Measurements from ENCODE around the gene CBX5. TPM values are rescaled to one million over a fixed set of nuclear protein-coding genes. Genes with fewer than 3 reads are reported as not detected.

CBX5 gene
- polyA plus RNA-seq, 1 of the 3 experiments (the other 2 are of a cell fraction), result 11.6 TPM

- ChIA-PET POLR2A (interaction anchor here (0.5 to 1.2 kb wide), 2 partner anchors 56 to 96 kb away, joined by 3 to 4 read pairs; no protein-coding TSS in a partner anchor), CTCF (interaction anchor here (2.1 kb wide), 1 partner anchor 10 kb away, joined by 13 read pairs; no protein-coding TSS in a partner anchor)
- H3K36me3 ChIP-seq (replicated peaks in 1 of 2; ENCODE audit: control insufficient read depth in 1 of 2, insufficient read depth in 2 of 2, low read length in 1 of 2), result peaks cover 7 to 8% of the 10 kb centered on the region in 2 experiments
- no peak for DNase-seq
- no peaks in the 10 kb centered on the region for H3K27me3 ChIP-seq (ENCODE audit: insufficient read depth)
- H3K4me3 ChIP-seq (ENCODE audit: low read depth in 2 of 2, low read length in 1 of 2), result no peak overlapping the region
- peak overlapping the region; percentile 42; the same call in 1 of the 2 replicates for H3K9ac ChIP-seq
- peak overlapping the region; percentile 36 to 88; a peak in 3 of 4 replicates for H3K27ac ChIP-seq (ENCODE audit: low read depth in 2 of 2, low read length in 1 of 2)
- H3K9me3 ChIP-seq, result no peaks in the 10 kb centered on the region
- H3K79me2 ChIP-seq (ENCODE audit: insufficient read depth), result 0 out of 2 replicates have a peak, but pooled peaks cover 3% of the 10 kb centered on the region
- no peaks in the 10 kb centered on the region for H3K9me2 ChIP-seq
- H3K4me1 ChIP-seq (ENCODE audit: control insufficient read depth in 1 of 2, insufficient read depth in 2 of 2, low read depth in 1 of 2, low read length in 1 of 2), result peaks cover 2 to 17% of the 10 kb centered on the region in 2 experiments; a peak in 3 of 4 replicates
- H4K20me1 ChIP-seq (ENCODE audit: insufficient read depth), result no peaks in the 10 kb centered on the region
- peak overlapping the region; percentile 52; the same call in 1 of the 2 replicates for H2AFZ ChIP-seq (ENCODE audit: low read depth)
- H3K4me2 ChIP-seq, result peak overlapping the region; percentile 51; the same call in 1 of the 2 replicates
- WGBS (ENCODE audit: low lambda C conversion rate), result 38% methylated on average over 4 of the region's 4 CpGs
- H3F3A ChIP-seq (replicated peaks; ENCODE audit: insufficient read depth), result peaks cover 31% of the 10 kb centered on the region
- no peak for TF ChIP-seq MXI1 (IDR thresholded peaks at IDR 0.05; ENCODE audit: low read depth, low read length)
- TF ChIP-seq REST (IDR thresholded peaks at IDR 0.05; ENCODE audit: low read depth, low read length), result no peak
- no peak for TF ChIP-seq USF1 (IDR thresholded peaks at IDR 0.05; ENCODE audit: borderline replicate concordance, low read depth)
- TF ChIP-seq RFX5 (IDR thresholded peaks at IDR 0.05; ENCODE audit: low read length), result no peak
- no peak for TF ChIP-seq ZBTB33 (IDR thresholded peaks at IDR 0.05; ENCODE audit: borderline replicate concordance, low read depth)
- no peak; the same call in 1 of the 2 replicates for TF ChIP-seq NFIC (IDR thresholded peaks at IDR 0.05; ENCODE audit: borderline replicate concordance)
- no peak for TF ChIP-seq FOXM1 (IDR thresholded peaks at IDR 0.05; ENCODE audit: low read depth)
- TF ChIP-seq RCOR1 (IDR thresholded peaks at IDR 0.05; ENCODE audit: low read length), result no peak
- no peak for TF ChIP-seq ELF1 (IDR thresholded peaks at IDR 0.05)
- no peak for TF ChIP-seq NRF1 (IDR thresholded peaks at IDR 0.05; ENCODE audit: low read depth, low read length)
- no peak for TF ChIP-seq RXRA (IDR thresholded peaks at IDR 0.05; ENCODE audit: borderline replicate concordance, low read depth)
- no peak; the same call in 1 of the 2 replicates for TF ChIP-seq TAF1 (IDR thresholded peaks at IDR 0.05; ENCODE audit: borderline replicate concordance, low read depth, low read length)
- TF ChIP-seq JUND (IDR thresholded peaks at IDR 0.05), result peak; percentile 79
- TF ChIP-seq MAX (IDR thresholded peaks at IDR 0.05; ENCODE audit: low read depth), result peak; percentile 81
- no peak; the same call in 1 of the 2 replicates for TF ChIP-seq PBX3 (IDR thresholded peaks at IDR 0.05)
- no peak for TF ChIP-seq FOXJ3 (CRISPR knock-in tag; IDR thresholded peaks at IDR 0.05)
- no peak; the same call in 1 of the 2 replicates for TF ChIP-seq MEF2A (IDR thresholded peaks at IDR 0.05; ENCODE audit: borderline replicate concordance, low read depth)
- no peak for TF ChIP-seq CHD2 (IDR thresholded peaks at IDR 0.05; ENCODE audit: low read length, partially characterized antibody)
- TF ChIP-seq GABPA (IDR thresholded peaks at IDR 0.05; ENCODE audit: low read depth), result no peak
- no peak for TF ChIP-seq TEAD4 (IDR thresholded peaks at IDR 0.05; ENCODE audit: borderline replicate concordance, insufficient read depth)
- TF ChIP-seq RAD21 (IDR thresholded peaks at IDR 0.05; ENCODE audit: low read length), result no peak
- TF ChIP-seq TCF12 (IDR thresholded peaks at IDR 0.05), result peak; percentile 62
- 0 out of 2 replicates have a peak, but pooled peaks have one; percentile 36 for TF ChIP-seq SIN3A (IDR thresholded peaks at IDR 0.05; ENCODE audit: borderline replicate concordance, low read depth, low read length)
- no peak for TF ChIP-seq GATA2 (CRISPR knock-in tag; IDR thresholded peaks at IDR 0.05)
- peak in 1 of 2 experiments; percentile 35; a peak in 1 of 4 replicates for TF ChIP-seq EP300 (IDR thresholded peaks at IDR 0.05; ENCODE audit: borderline replicate concordance in 1 of 2, low read depth in 1 of 2, low read length in 1 of 2)
- TF ChIP-seq YY1 (IDR thresholded peaks at IDR 0.05; ENCODE audit: low read depth), result no peak; the same call in 1 of the 2 replicates
Measured at GRCh38 chr12:54229624-54230212, 50.2 kb downstream of the CBX5 start.

Data from SK-N-SH (cell line).